ENCODE data around the gene PITX1.

GRCh38 chr5:135030956-135031812, 2.8 kb downstream of the PITX1 start:
- TF ChIP-seq CTCF (IDR thresholded peaks at IDR 0.05; ENCODE audit: extremely low read depth in 1 of 2, insufficient read depth in 1 of 2, low read depth in 1 of 2, low read length in 2 of 2) (no peak), JUN (IDR thresholded peaks at IDR 0.05; ENCODE audit: borderline replicate concordance, insufficient read depth, insufficient read length, low read depth) (no peak), EZH2 (IDR thresholded peaks at IDR 0.05; ENCODE audit: borderline replicate concordance, low read depth, low read length, severe bottlenecking) (peak; percentile 86), POLR2A (IDR thresholded peaks at IDR 0.05; ENCODE audit: low read depth, low read length) (no peak), POLR2AphosphoS5 (IDR thresholded peaks at IDR 0.05; ENCODE audit: insufficient read depth, low read depth, low read length) (no peak)
